ENCODE results near the gene SLC22A3.

SLC22A3 gene

DNA sequence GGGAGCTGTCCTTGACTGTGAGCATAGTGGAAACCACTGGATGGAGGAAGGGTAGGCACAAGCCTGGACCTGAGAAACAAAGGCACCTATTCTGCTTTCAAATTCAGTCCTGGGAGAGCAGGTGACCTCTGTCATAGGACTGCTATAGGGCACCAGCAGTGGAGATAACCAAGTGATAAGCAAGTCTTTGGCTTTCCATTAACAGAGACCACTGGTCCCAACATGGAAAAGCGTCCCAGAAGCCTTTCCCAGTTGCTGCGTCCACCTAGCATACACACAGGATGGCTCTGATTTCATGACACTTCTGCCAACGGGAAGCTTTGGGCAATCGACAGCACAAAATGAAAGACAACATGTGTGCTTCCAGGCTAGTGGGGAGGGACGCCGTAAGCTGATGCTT, 8.9 kb downstream of the SLC22A3 start:
- TF ChIP-seq, protein P1, sequence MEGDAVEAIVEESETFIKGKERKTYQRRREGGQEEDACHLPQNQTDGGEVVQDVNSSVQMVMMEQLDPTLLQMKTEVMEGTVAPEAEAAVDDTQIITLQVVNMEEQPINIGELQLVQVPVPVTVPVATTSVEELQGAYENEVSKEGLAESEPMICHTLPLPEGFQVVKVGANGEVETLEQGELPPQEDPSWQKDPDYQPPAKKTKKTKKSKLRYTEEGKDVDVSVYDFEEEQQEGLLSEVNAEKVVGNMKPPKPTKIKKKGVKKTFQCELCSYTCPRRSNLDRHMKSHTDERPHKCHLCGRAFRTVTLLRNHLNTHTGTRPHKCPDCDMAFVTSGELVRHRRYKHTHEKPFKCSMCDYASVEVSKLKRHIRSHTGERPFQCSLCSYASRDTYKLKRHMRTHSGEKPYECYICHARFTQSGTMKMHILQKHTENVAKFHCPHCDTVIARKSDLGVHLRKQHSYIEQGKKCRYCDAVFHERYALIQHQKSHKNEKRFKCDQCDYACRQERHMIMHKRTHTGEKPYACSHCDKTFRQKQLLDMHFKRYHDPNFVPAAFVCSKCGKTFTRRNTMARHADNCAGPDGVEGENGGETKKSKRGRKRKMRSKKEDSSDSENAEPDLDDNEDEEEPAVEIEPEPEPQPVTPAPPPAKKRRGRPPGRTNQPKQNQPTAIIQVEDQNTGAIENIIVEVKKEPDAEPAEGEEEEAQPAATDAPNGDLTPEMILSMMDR (IDR thresholded peaks at IDR 0.05; ENCODE audit: low read depth, low read length), result no peak
- no peak overlapping the region for H3K4me3 ChIP-seq (replicated peaks in 1 of 2; ENCODE audit: low read depth in 2 of 2, low read length in 2 of 2)
- DNase-seq (ENCODE audit: low read depth in 2 of 2), result no peak

DNA sequence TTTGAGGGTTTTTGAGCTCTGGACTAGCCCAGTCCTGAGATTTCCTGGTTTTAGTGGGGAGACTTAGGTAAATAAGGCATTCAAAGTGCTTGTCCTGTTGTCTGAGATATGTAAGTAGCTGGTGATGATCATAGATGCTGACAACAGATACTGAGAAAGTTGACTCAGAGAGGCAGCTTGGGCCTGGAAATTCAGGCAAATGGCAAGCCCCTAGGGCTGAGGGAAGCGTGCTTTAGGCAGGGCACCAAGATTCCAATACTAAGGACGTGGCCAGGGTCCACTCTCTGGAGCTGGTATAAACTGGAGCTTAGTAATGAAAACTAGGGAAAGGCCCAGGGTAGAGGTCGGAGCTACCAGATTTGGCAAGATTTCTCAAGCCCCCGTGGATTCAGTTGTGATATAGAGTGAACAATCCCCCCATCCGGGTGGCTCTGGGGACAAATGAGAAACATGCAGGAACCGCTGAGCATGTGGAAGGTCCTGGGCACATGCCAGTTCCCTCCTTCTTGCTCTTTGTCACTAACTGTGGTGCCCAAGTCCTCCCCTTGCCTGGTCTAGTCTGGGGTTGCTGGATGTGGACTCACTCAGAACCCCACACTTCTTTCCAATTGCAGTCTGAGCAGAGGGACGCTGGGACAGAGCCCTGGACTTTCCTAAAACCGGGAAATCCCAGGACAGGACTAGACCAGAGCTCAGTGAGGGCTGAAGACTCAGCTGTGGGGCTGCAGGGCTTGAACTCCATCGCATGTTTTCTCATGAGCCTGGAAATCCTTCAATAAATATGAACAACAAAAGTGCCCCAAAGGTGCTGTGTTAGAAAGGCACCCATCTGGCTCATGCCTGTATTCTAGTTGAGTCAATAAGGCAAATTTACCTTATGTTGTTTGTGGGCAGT, 10.3 kb downstream of the SLC22A3 start:
- no peak overlapping the region for H3K4me3 ChIP-seq (replicated peaks in 1 of 2; ENCODE audit: low read depth in 2 of 2, low read length in 2 of 2)
- TF ChIP-seq, protein P1 (IDR thresholded peaks at IDR 0.05; ENCODE audit: low read depth, low read length), result no peak
- no peak for DNase-seq (ENCODE audit: low read depth in 2 of 2)

DNA sequence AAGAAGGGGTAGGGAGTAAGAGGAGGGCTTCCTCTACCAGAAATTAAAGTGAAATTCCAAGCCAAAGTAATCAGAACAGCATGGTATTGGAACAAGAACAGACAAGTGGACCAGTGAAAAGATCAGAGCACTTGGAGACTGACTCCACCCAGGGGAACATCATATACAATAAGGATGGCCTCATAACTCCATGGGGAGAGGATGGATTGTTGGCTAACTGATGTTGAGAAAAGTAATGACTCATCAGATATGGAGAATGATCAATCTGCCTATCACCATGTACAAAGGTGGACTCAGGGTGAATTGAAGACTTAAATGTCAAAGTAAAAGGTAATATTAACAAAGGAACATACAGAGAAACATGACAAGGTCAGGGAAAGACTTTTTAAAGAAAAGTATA, 12.8 kb downstream of the SLC22A3 start:
- TF ChIP-seq, protein P1 (IDR thresholded peaks at IDR 0.05; ENCODE audit: low read depth, low read length), result no peak
- DNase-seq (ENCODE audit: low read depth in 2 of 2), result no peak
- no peak overlapping the region for H3K4me3 ChIP-seq (replicated peaks in 1 of 2; ENCODE audit: low read depth in 2 of 2, low read length in 2 of 2)

DNA sequence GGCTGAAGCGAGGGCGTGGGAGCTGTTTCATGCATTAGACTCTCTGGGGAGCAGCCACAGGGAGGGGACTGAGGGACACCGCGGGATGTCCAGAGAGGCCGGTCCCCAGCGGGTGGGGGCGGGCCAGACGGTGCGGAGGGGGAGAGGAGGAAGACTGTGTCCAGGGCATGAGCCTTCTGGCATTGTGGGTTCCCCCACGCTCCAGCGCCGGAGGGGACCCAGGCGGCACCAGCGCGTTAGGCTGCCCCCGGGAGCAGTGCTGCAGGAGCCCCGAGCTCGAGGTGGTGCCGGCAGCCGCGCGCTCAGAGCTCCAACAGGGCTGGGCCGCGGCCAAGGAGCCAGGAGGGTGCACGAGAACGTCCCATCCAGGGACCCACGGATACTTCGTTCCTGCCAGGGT, 14.4 kb downstream of the SLC22A3 start:
- H3K4me3 ChIP-seq (replicated peaks in 1 of 2; ENCODE audit: low read depth in 2 of 2, low read length in 2 of 2), result no peak overlapping the region
- TF ChIP-seq, protein P1 (IDR thresholded peaks at IDR 0.05; ENCODE audit: low read depth, low read length), result no peak
- DNase-seq (ENCODE audit: low read depth in 2 of 2), result no peak

DNA sequence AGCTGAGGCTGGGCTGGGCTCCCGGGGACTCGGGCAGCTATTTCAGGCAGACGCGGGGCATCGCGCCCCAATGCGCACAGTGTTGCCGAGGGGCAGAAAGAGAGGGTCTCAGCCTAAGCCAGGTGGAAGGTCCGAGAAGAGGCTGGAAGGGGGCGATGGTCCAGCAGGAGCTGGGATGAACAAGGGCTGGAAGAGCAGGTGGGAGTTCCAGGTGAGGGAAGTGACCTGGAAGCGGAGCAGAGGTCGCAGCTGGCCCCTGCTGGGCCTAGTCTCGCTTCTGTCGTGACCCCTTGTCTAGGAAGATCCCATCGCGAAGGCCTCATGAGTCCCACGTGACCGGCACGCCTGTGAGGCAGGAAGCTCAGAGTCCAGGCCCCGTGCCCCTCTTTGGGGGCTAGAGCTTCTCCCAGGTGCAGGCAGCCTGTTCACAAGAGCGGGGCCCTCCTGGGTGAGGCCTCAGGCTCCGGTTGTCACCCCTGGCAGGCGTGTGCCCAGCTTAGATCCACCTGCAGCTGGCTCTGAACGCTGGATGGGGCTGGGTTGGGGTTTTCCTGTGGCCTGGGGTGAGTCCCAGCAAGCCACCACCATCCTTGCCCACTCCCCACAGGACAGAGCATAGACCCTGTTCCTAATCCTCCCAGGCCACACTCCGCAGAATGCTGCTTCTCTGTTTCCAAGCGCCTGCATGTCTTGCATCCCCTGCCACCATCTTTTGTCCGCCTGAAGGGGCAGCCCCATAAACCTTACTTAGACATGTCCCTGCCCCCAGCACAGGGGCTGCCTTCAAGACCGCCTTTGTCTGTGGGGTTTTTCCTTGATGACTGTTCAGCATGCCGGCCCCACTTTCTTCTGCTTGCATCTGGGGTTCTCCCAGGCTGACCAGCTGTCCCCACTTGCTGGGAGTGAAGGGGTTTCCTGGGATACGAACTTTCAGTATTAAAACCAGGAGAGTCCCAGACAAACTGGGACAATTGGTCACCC, 15.1 kb downstream of the SLC22A3 start:
- DNase-seq (ENCODE audit: low read depth in 2 of 2), result no peak
- no peak overlapping the region for H3K4me3 ChIP-seq (replicated peaks in 1 of 2; ENCODE audit: low read depth in 2 of 2, low read length in 2 of 2)
- TF ChIP-seq, protein P1 (IDR thresholded peaks at IDR 0.05; ENCODE audit: low read depth, low read length), result no peak

DNA sequence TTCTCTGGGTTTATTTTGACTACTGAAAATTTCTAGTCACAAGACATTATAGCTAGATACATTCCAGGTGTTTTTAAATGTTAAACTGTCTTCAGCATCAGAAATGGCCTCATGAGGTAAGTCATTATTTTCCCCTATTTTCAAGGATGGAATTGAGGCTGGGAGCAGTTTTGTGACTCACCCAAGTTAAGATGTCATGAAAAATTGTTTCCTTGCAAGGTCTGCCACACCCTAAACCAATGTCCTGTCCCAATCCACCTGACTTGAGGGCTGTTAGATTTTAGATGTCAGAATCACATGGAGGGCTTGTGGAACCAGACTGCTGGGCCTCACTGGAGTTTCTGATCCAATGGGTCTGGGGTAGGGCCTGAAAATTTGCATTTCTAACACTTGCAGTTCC, 16.9 kb downstream of the SLC22A3 start:
- DNase-seq (ENCODE audit: low read depth in 2 of 2), result no peak
- TF ChIP-seq, protein P1 (IDR thresholded peaks at IDR 0.05; ENCODE audit: low read depth, low read length), result no peak
- no peak overlapping the region for H3K4me3 ChIP-seq (replicated peaks in 1 of 2; ENCODE audit: low read depth in 2 of 2, low read length in 2 of 2)
